Measurements from ENCODE around the gene TEX19. TPM values are rescaled to one million over a fixed set of nuclear protein-coding genes. Genes with fewer than 3 reads are reported as not detected.

TEX19 gene
- total RNA-seq, 1 experiment from 2014 or later, result not detected

- intact Hi-C loops (cut with micrococcal nuclease; ENCODE audit: unreplicated experiment), result no loop called here
- Mint-ChIP-seq H3K36me3 (ENCODE audit: insufficient read depth, unreplicated experiment) (peaks cover 4% of the 10 kb centered on the region), H3K4me3 (ENCODE audit: low read depth, unreplicated experiment) (no peak overlapping the region), H3K27ac (ENCODE audit: unreplicated experiment) (no peak overlapping the region), H3K4me1 (ENCODE audit: low read depth, unreplicated experiment) (no peaks in the 10 kb centered on the region), H3K27me3 (ENCODE audit: unreplicated experiment) (no peaks in the 10 kb centered on the region), H3K9me3 (ENCODE audit: low read depth, unreplicated experiment) (no peaks in the 10 kb centered on the region)
- CTCF ChIA-PET, result interaction anchor here (1.2 kb wide), 1 partner anchor 10 kb away, joined by 3 read pairs; no protein-coding TSS in a partner anchor
- DNase-seq, result no peak
- no TSS peak for BruUV-seq (replicated peaks)
- TF ChIP-seq CTCF (IDR thresholded peaks at IDR 0.05; ENCODE audit: unreplicated experiment), result no peak
Measured at GRCh38 chr17:82394278-82394677, 35.2 kb downstream of the TEX19 start.

- DNase-seq, result no peak
Measured at GRCh38 chr17:82396601-82397435, 37.8 kb downstream of the TEX19 start.

GRCh38 chr17:82397449-82398335, 38.6 kb downstream of the TEX19 start:
- DNase-seq, result no peak
- peaks cover 3% of the 10 kb centered on the region for H3K4me1 Mint-ChIP-seq (ENCODE audit: low read depth, unreplicated experiment)
- no peak overlapping the region for H3K27ac Mint-ChIP-seq (ENCODE audit: unreplicated experiment)
- H3K4me3 Mint-ChIP-seq (ENCODE audit: low read depth, unreplicated experiment), result no peak overlapping the region
- CTCF ChIA-PET, result interaction anchor here (0.6 kb wide), 1 partner anchor 124 kb away, joined by 5 read pairs; no protein-coding TSS in a partner anchor
- BruUV-seq (replicated peaks), result no TSS peak
- H3K36me3 Mint-ChIP-seq (ENCODE audit: insufficient read depth, unreplicated experiment), result peaks cover 1% of the 10 kb centered on the region
- no peak for TF ChIP-seq CTCF (IDR thresholded peaks at IDR 0.05; ENCODE audit: unreplicated experiment)
- no peaks in the 10 kb centered on the region for H3K9me3 Mint-ChIP-seq (ENCODE audit: low read depth, unreplicated experiment)
- H3K27me3 Mint-ChIP-seq (ENCODE audit: unreplicated experiment), result no peaks in the 10 kb centered on the region
- intact Hi-C loops (cut with micrococcal nuclease; ENCODE audit: unreplicated experiment), result no loop called here

More at GRCh38 chr17:82396601-82397435, 37.8 kb downstream of the TEX19 start:
- Mint-ChIP-seq H3K27ac (ENCODE audit: unreplicated experiment) (no peak overlapping the region), H3K36me3 (ENCODE audit: insufficient read depth, unreplicated experiment) (peaks cover 4% of the 10 kb centered on the region), H3K9me3 (ENCODE audit: low read depth, unreplicated experiment) (no peaks in the 10 kb centered on the region), H3K4me3 (ENCODE audit: low read depth, unreplicated experiment) (no peak overlapping the region), H3K27me3 (ENCODE audit: unreplicated experiment) (no peaks in the 10 kb centered on the region), H3K4me1 (ENCODE audit: low read depth, unreplicated experiment) (no peaks in the 10 kb centered on the region)
- no peak for TF ChIP-seq CTCF (IDR thresholded peaks at IDR 0.05; ENCODE audit: unreplicated experiment)
- intact Hi-C loops (cut with micrococcal nuclease; ENCODE audit: unreplicated experiment), result no loop called here
- CTCF ChIA-PET, result interaction anchor here (0.6 kb wide), 1 partner anchor 125 kb away, joined by 5 read pairs; no protein-coding TSS in a partner anchor
- no TSS peak for BruUV-seq (replicated peaks)

GRCh38 chr17:82399041-82399441, 40.0 kb downstream of the TEX19 start:
- no peak overlapping the region for H3K27ac Mint-ChIP-seq (ENCODE audit: unreplicated experiment)
- intact Hi-C loops (cut with micrococcal nuclease; ENCODE audit: unreplicated experiment), result no loop called here
- TF ChIP-seq CTCF (IDR thresholded peaks at IDR 0.05; ENCODE audit: unreplicated experiment), result no peak
- no peak overlapping the region for H3K4me3 Mint-ChIP-seq (ENCODE audit: low read depth, unreplicated experiment)
- no peaks in the 10 kb centered on the region for H3K27me3 Mint-ChIP-seq (ENCODE audit: unreplicated experiment)
- H3K4me1 Mint-ChIP-seq (ENCODE audit: low read depth, unreplicated experiment), result peaks cover 8% of the 10 kb centered on the region
- BruUV-seq (replicated peaks), result no TSS peak
- no peak for DNase-seq
- H3K9me3 Mint-ChIP-seq (ENCODE audit: low read depth, unreplicated experiment), result no peaks in the 10 kb centered on the region
- CTCF ChIA-PET, result no interaction called here
- H3K36me3 Mint-ChIP-seq (ENCODE audit: insufficient read depth, unreplicated experiment), result peaks cover 12% of the 10 kb centered on the region

Data from Calu3 (cell line).